SU-DHL-6 (cell line): ENCODE data around the gene IL1R1.

Experiments
- H2AFZ ChIP-seq: fragments of 200-600 bp; sonication (generic); 2 replicates; pipeline ENCODE4 v1.6.1; 2014; ENCODE audit warnings: low read depth, mild to moderate bottlenecking, moderate library complexity, mixed read lengths, antibody characterized with exemption, low read length; ENCODE audit not compliant: severe bottlenecking
- H3F3A ChIP-seq: fragments of 200-600 bp; shearing (Covaris generic); 2 replicates; pipeline ENCODE4 v1.6.0; 2016; ENCODE audit warnings: antibody characterized with exemption, mild to moderate bottlenecking; ENCODE audit not compliant: insufficient read depth
- H3K27ac ChIP-seq: fragments of 200-600 bp; sonication (generic); 2 replicates; pipeline ENCODE4 v1.5.1; 2016; ENCODE audit warnings: low read depth, mild to moderate bottlenecking, low read length, moderate library complexity, mixed read lengths
- H3K27me3 ChIP-seq: fragments of 200-600 bp; sonication (generic), shearing (Covaris generic); 2 replicates; pipeline ENCODE4 v1.6.0; 2014; ENCODE audit warnings: mild to moderate bottlenecking, low read length
- H3K36me3 ChIP-seq: fragments of 200-600 bp; sonication (generic); 2 replicates; pipeline ENCODE4 v1.6.1; 2014; ENCODE audit warnings: mild to moderate bottlenecking, low read length, mixed read lengths
- H3K4me2 ChIP-seq: fragments of 300-600, 200-600 bp; shearing (Covaris generic), sonication (generic); 2 replicates; pipeline ENCODE4 v1.6.0; 2014; ENCODE audit warnings: low read length, low read depth, mild to moderate bottlenecking; ENCODE audit not compliant: poor library complexity, severe bottlenecking
- H3K4me3 ChIP-seq: fragments of 200-600 bp; sonication (generic); 2 replicates; pipeline ENCODE4 v1.5.1; 2014; ENCODE audit warnings: antibody characterized with exemption, low read length, mild to moderate bottlenecking, mixed read lengths; ENCODE audit not compliant: insufficient read depth, poor library complexity, severe bottlenecking
- H3K79me2 ChIP-seq: fragments of 200-600 bp; sonication (generic); 2 replicates; pipeline ENCODE4 v1.6.1; 2014; ENCODE audit warnings: mild to moderate bottlenecking, low read length, moderate library complexity; ENCODE audit not compliant: insufficient read depth
- H3K9ac ChIP-seq: fragments of 200-600 bp; sonication (generic); 2 replicates; pipeline ENCODE4 v1.7.0; 2014; ENCODE audit warnings: mild to moderate bottlenecking, low read length
- H3K9me2 ChIP-seq: fragments of 200-600 bp; sonication (generic); replicated peaks from 2 replicates; pipeline ENCODE4 v1.6.1; 2014; ENCODE audit warnings: low read length; ENCODE audit not compliant: insufficient read depth
- H3K9me3 ChIP-seq: fragments of 200-600 bp; sonication (generic); 2 replicates; pipeline ENCODE4 v1.6.1; 2014; ENCODE audit warnings: low read length, mixed read lengths; ENCODE audit not compliant: insufficient read depth
- H4K20me1 ChIP-seq: fragments of 200-600 bp; sonication (generic); 2 replicates; pipeline ENCODE4 v1.6.1; 2014; ENCODE audit warnings: low read depth, mild to moderate bottlenecking, antibody characterized with exemption, low read length, moderate library complexity, mixed read lengths
- CTCF ChIP-seq: fragments of 200-600 bp; sonication (generic); IDR thresholded peaks from one replicate; pipeline ENCODE4 v1.5.1; 2017; ENCODE audit warnings: antibody characterized with exemption, mild to moderate bottlenecking, low read length, moderate library complexity; ENCODE audit not compliant: insufficient read depth, poor library complexity, severe bottlenecking
- EZH2phosphoT487 ChIP-seq: fragments of 200-600 bp; sonication (generic), shearing (Covaris generic); conservative IDR thresholded peaks from 2 replicates; pipeline ENCODE4 v1.6.1; 2018; ENCODE audit warnings: mild to moderate bottlenecking, antibody characterized with exemption, low read length, moderate library complexity, mixed read lengths

The IL1R1 gene

GRCh38 chr2:102190430-102191107, 48.0 kb downstream of the IL1R1 start:
- H3F3A ChIP-seq = no peaks in the 10 kb centered on the region
- no peaks in the 10 kb centered on the region for H3K79me2 ChIP-seq
- no peak overlapping the region for H3K9ac ChIP-seq
- H3K4me2 ChIP-seq = no peak overlapping the region
- no peaks in the 10 kb centered on the region for H4K20me1 ChIP-seq
- no peak overlapping the region for H3K4me3 ChIP-seq
- H2AFZ ChIP-seq = no peak overlapping the region
- H3K36me3 ChIP-seq = no peaks in the 10 kb centered on the region
- H3K27me3 ChIP-seq = no peaks in the 10 kb centered on the region
- H3K27ac ChIP-seq = no peak overlapping the region
- no peaks in the 10 kb centered on the region for H3K9me3 ChIP-seq
- H3K9me2 ChIP-seq = no peaks in the 10 kb centered on the region
- no peak for TF ChIP-seq CTCF
- no peak for TF ChIP-seq EZH2phosphoT487

DNA sequence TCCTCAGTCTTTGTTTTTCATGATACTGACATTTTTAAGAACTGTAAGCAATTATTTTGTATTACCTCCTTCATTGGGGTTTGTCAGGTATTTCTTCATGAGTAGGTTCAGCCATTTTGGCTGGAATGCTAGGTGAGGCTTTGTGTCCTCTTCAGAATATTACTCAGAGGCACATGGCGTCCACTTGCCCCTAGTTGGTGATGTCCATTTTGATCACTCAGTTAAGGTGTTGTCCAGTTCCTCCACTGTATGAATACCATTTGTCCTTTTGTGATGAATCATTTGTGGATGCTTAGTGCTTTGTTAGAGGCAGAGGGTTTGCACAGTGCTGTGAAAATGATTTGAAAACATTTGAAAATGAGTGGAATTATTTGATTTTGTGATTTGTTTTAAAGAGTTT, 49.0 kb downstream of the IL1R1 start:
- Histone ChIP-seq H3K27ac (no peak overlapping the region), H3F3A (no peaks in the 10 kb centered on the region), H3K9me3 (no peaks in the 10 kb centered on the region), H3K36me3 (no peaks in the 10 kb centered on the region), H3K4me2 (no peak overlapping the region), H3K9me2 (no peaks in the 10 kb centered on the region), H2AFZ (no peak overlapping the region), H3K4me3 (no peak overlapping the region), H4K20me1 (no peaks in the 10 kb centered on the region), H3K27me3 (no peaks in the 10 kb centered on the region), H3K79me2 (no peaks in the 10 kb centered on the region), H3K9ac (no peak overlapping the region)
- TF ChIP-seq CTCF = no peak
- TF ChIP-seq EZH2phosphoT487 = no peak

- H3K9ac ChIP-seq = no peak overlapping the region
- no peaks in the 10 kb centered on the region for H3K9me2 ChIP-seq
- no peaks in the 10 kb centered on the region for H4K20me1 ChIP-seq
- no peaks in the 10 kb centered on the region for H3K9me3 ChIP-seq
- no peaks in the 10 kb centered on the region for H3F3A ChIP-seq
- no peak overlapping the region for H3K4me2 ChIP-seq
- TF ChIP-seq CTCF = no peak
- no peak for TF ChIP-seq EZH2phosphoT487
- H3K36me3 ChIP-seq = no peaks in the 10 kb centered on the region
- no peaks in the 10 kb centered on the region for H3K27me3 ChIP-seq
- no peak overlapping the region for H2AFZ ChIP-seq
- no peak overlapping the region for H3K4me3 ChIP-seq
- no peak overlapping the region for H3K27ac ChIP-seq
- no peaks in the 10 kb centered on the region for H3K79me2 ChIP-seq
Observed at GRCh38 chr2:102193074-102193473, 50.5 kb downstream of the IL1R1 start.
